SU-DHL-6 (cell line): ENCODE results near the gene FIGNL2.

Experiments
- EZH2phosphoT487 ChIP-seq: fragments of 200-600 bp; sonication (generic), shearing (Covaris generic); conservative IDR thresholded peaks from 2 replicates; pipeline ENCODE4 v1.6.1; 2018; ENCODE audit warnings: mild to moderate bottlenecking, antibody characterized with exemption, low read length, moderate library complexity, mixed read lengths
- TF ChIP-seq, protein P1 (sequence below): fragments of 200-600 bp; sonication (generic); IDR thresholded peaks from one replicate; pipeline ENCODE4 v1.5.1; 2017; ENCODE audit warnings: antibody characterized with exemption, mild to moderate bottlenecking, low read length, moderate library complexity; ENCODE audit not compliant: insufficient read depth, poor library complexity, severe bottlenecking

DNA sequence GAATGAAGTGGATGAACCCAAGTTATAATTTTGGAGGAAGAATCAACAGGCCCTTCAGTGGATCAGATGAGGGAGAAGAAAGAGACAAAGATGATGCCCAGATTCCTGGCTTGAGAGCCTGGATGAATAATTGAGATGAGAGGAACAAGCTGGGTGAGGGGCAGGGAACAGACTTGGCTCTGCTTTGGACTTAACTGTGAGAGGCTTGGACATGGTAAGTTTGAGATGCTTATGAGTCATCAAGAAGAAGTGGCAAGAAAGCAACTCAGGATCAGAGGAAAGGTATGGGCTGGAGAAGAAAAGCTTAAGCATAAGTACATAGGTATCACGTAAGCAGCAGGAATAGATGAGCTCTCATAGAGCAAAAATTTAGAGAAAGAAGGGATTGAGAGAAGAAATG is 55.3 kb downstream of the FIGNL2 start:
- TF ChIP-seq, protein P1, sequence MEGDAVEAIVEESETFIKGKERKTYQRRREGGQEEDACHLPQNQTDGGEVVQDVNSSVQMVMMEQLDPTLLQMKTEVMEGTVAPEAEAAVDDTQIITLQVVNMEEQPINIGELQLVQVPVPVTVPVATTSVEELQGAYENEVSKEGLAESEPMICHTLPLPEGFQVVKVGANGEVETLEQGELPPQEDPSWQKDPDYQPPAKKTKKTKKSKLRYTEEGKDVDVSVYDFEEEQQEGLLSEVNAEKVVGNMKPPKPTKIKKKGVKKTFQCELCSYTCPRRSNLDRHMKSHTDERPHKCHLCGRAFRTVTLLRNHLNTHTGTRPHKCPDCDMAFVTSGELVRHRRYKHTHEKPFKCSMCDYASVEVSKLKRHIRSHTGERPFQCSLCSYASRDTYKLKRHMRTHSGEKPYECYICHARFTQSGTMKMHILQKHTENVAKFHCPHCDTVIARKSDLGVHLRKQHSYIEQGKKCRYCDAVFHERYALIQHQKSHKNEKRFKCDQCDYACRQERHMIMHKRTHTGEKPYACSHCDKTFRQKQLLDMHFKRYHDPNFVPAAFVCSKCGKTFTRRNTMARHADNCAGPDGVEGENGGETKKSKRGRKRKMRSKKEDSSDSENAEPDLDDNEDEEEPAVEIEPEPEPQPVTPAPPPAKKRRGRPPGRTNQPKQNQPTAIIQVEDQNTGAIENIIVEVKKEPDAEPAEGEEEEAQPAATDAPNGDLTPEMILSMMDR, result no peak
- no peak for TF ChIP-seq EZH2phosphoT487
